ENCODE measurements around the gene ELAC1.
"Not testable (repeated sequence)": the region's sequence is repeated elsewhere in the genome, so short reads cannot be mapped to it uniquely, and the experiment has no call there.

The ELAC1 gene

GRCh38 chr18:50956116-50956515 is 11.7 kb upstream of the ELAC1 start:
- H3K27ac ChIP-seq (ENCODE audit: low read length) = no peak overlapping the region
- no peaks in the 10 kb centered on the region for H3K4me1 ChIP-seq (ENCODE audit: low read length)
- H3K4me2 ChIP-seq (ENCODE audit: low read length) = no peak overlapping the region
- H3K9ac ChIP-seq (ENCODE audit: low read length) = no peak overlapping the region
- no peaks in the 10 kb centered on the region for H4K20me1 ChIP-seq (ENCODE audit: insufficient read depth, low read length)
- no peak overlapping the region for H3K4me3 ChIP-seq (ENCODE audit: low read length)
- TF ChIP-seq EZH2phosphoT487 (IDR thresholded peaks at IDR 0.05; ENCODE audit: low read depth) (no peak), CTCF (IDR thresholded peaks at IDR 0.05; ENCODE audit: low read depth, low read length) (no peak)
- H3K27me3 ChIP-seq (ENCODE audit: low read depth, low read length) = no peaks in the 10 kb centered on the region
- no peak overlapping the region for H2AFZ ChIP-seq (ENCODE audit: low read depth, low read length)
- 0 out of 2 replicates have a peak, but pooled peaks cover 5% of the 10 kb centered on the region for H3K9me3 ChIP-seq (ENCODE audit: insufficient read depth, low read length)
- no peaks in the 10 kb centered on the region for H3K36me3 ChIP-seq (replicated peaks; ENCODE audit: low read depth, low read length)
- H3K79me2 ChIP-seq (ENCODE audit: low read length) = no peaks in the 10 kb centered on the region

- H4K20me1 ChIP-seq (ENCODE audit: insufficient read depth, low read length) = no peaks in the 10 kb centered on the region
- peaks cover 20% of the 10 kb centered on the region; the same call in 1 of the 2 replicates for H3K9me3 ChIP-seq (ENCODE audit: insufficient read depth, low read length)
- H3K27ac ChIP-seq (ENCODE audit: low read length) = no peak overlapping the region
- no peak overlapping the region for H3K4me2 ChIP-seq (ENCODE audit: low read length)
- no peak overlapping the region for H3K9ac ChIP-seq (ENCODE audit: low read length)
- H2AFZ ChIP-seq (ENCODE audit: low read depth, low read length) = no peak overlapping the region
- no peak overlapping the region for H3K4me3 ChIP-seq (ENCODE audit: low read length)
- H3K79me2 ChIP-seq (ENCODE audit: low read length) = no peaks in the 10 kb centered on the region
- H3K27me3 ChIP-seq (ENCODE audit: low read depth, low read length) = no peaks in the 10 kb centered on the region
- no peaks in the 10 kb centered on the region for H3K4me1 ChIP-seq (ENCODE audit: low read length)
- TF ChIP-seq EZH2phosphoT487 (IDR thresholded peaks at IDR 0.05; ENCODE audit: low read depth) = no peak
- TF ChIP-seq CTCF (IDR thresholded peaks at IDR 0.05; ENCODE audit: low read depth, low read length) = no peak
- H3K36me3 ChIP-seq (replicated peaks; ENCODE audit: low read depth, low read length) = peaks cover 6% of the 10 kb centered on the region
Observed at GRCh38 chr18:50961974-50962373, 5.9 kb upstream of the ELAC1 start.

- Histone ChIP-seq H3K27me3 (ENCODE audit: low read depth, low read length) (no peaks in the 10 kb centered on the region), H3K4me3 (ENCODE audit: low read length) (peak overlapping the region; percentile 81; the same call in 1 of the 2 replicates), H2AFZ (ENCODE audit: low read depth, low read length) (no peak overlapping the region), H3K36me3 (replicated peaks; ENCODE audit: low read depth, low read length) (peaks cover 5% of the 10 kb centered on the region), H4K20me1 (ENCODE audit: insufficient read depth, low read length) (no peaks in the 10 kb centered on the region), H3K79me2 (ENCODE audit: low read length) (peaks cover 21% of the 10 kb centered on the region), H3K9me3 (ENCODE audit: insufficient read depth, low read length) (no peaks in the 10 kb centered on the region), H3K9ac (ENCODE audit: low read length) (no peak overlapping the region), H3K4me2 (ENCODE audit: low read length) (peak overlapping the region; percentile 75), H3K4me1 (ENCODE audit: low read length) (peaks cover 29% of the 10 kb centered on the region), H3K27ac (ENCODE audit: low read length) (no peak overlapping the region)
- no peak for TF ChIP-seq CTCF (IDR thresholded peaks at IDR 0.05; ENCODE audit: low read depth, low read length)
- no peak for TF ChIP-seq EZH2phosphoT487 (IDR thresholded peaks at IDR 0.05; ENCODE audit: low read depth)
Observed at GRCh38 chr18:50969448-50969847, 1.6 kb downstream of the ELAC1 start.

- H3K4me2 ChIP-seq (ENCODE audit: low read length) = no peak overlapping the region
- no peaks in the 10 kb centered on the region for H4K20me1 ChIP-seq (ENCODE audit: insufficient read depth, low read length)
- peaks cover 10% of the 10 kb centered on the region for H3K36me3 ChIP-seq (replicated peaks; ENCODE audit: low read depth, low read length)
- H3K27me3 ChIP-seq (ENCODE audit: low read depth, low read length) = no peaks in the 10 kb centered on the region
- H2AFZ ChIP-seq (ENCODE audit: low read depth, low read length) = no peak overlapping the region
- no peak overlapping the region for H3K4me3 ChIP-seq (ENCODE audit: low read length)
- TF ChIP-seq CTCF (IDR thresholded peaks at IDR 0.05; ENCODE audit: low read depth, low read length) (no peak), EZH2phosphoT487 (IDR thresholded peaks at IDR 0.05; ENCODE audit: low read depth) (no peak)
- H3K4me1 ChIP-seq (ENCODE audit: low read length) = peaks cover 29% of the 10 kb centered on the region
- no peaks in the 10 kb centered on the region for H3K9me3 ChIP-seq (ENCODE audit: insufficient read depth, low read length)
- no peak overlapping the region for H3K9ac ChIP-seq (ENCODE audit: low read length)
- no peak overlapping the region for H3K27ac ChIP-seq (ENCODE audit: low read length)
- peaks cover 21% of the 10 kb centered on the region for H3K79me2 ChIP-seq (ENCODE audit: low read length)
Observed at GRCh38 chr18:50970006-50970405, 2.2 kb downstream of the ELAC1 start.

- not testable (repeated sequence) for H2AFZ ChIP-seq (ENCODE audit: low read depth, low read length); H3K9me3 ChIP-seq (ENCODE audit: insufficient read depth, low read length); H3K27me3 ChIP-seq (ENCODE audit: low read depth, low read length); H3K9ac ChIP-seq (ENCODE audit: low read length); H4K20me1 ChIP-seq (ENCODE audit: insufficient read depth, low read length); H3K27ac ChIP-seq (ENCODE audit: low read length)
- H3K4me2 ChIP-seq (ENCODE audit: low read length) = peak overlapping the region; percentile 44
- H3K4me3 ChIP-seq (ENCODE audit: low read length) = 0 out of 2 replicates have a peak overlapping the region, but pooled peaks have one; percentile 3
- H3K79me2 ChIP-seq (ENCODE audit: low read length) = peaks cover 21% of the 10 kb centered on the region
- peaks cover 34% of the 10 kb centered on the region for H3K36me3 ChIP-seq (replicated peaks; ENCODE audit: low read depth, low read length)
- H3K4me1 ChIP-seq (ENCODE audit: low read length) = peaks cover 27% of the 10 kb centered on the region
Observed at GRCh38 chr18:50972404-50972803, 4.6 kb downstream of the ELAC1 start.
